Nucleus accumbens (tissue), 56 donors: ENCODE results near the gene CEP162.
"Not testable (repeated sequence)": the region's sequence is repeated elsewhere in the genome, so short reads cannot be mapped to it uniquely, and the experiment has no call there.

Experiments used
- DNase-seq, 56 donors: peaks; one replicate each; lab custom pipeline; 2025; lab: John Stamatoyannopoulos, UW

The CEP162 gene

GRCh38 chr6:84093441-84094435, 133.7 kb downstream of the CEP162 start:
- DNase-seq, result no peak

GRCh38 chr6:84089552-84089951, 137.9 kb downstream of the CEP162 start:
- no peak for DNase-seq

GRCh38 chr6:84089081-84089480, 138.4 kb downstream of the CEP162 start:
- DNase-seq, result no peak

- no peak for DNase-seq
These were observed 140.7 kb downstream of the CEP162 start for GRCh38 chr6:84086545-84087429.

- DNase-seq, result no peak
These were observed 141.4 kb downstream of the CEP162 start for GRCh38 chr6:84086056-84086455.

- not testable (repeated sequence) for DNase-seq
These were observed 142.7 kb downstream of the CEP162 start for GRCh38 chr6:84084705-84085104.

GRCh38 chr6:84082689-84083265, 144.7 kb downstream of the CEP162 start:
- DNase-seq, result no peak

- DNase-seq, result no peak
These were observed 146.2 kb downstream of the CEP162 start for GRCh38 chr6:84081222-84081621.

GRCh38 chr6:84078335-84078734, 149.1 kb downstream of the CEP162 start:
- DNase-seq, result no peak

GRCh38 chr6:84077645-84078044, 149.8 kb downstream of the CEP162 start:
- no peak for DNase-seq

GRCh38 chr6:84074988-84075781, 152.3 kb downstream of the CEP162 start:
- no peak for DNase-seq
